HG02981 (cell line): ENCODE measurements around the gene CCDC24.

ENCODE experiments used
- ATAC-seq: cut with Tn5 transposase; IDR thresholded peaks from one replicate; pipeline ENCODE4 v1.9.1; 2021; ENCODE audit warnings: mild to moderate bottlenecking, moderate library complexity; ENCODE audit not compliant: unreplicated experiment

Gene CCDC24

GRCh38 chr1:44036409-44037139, 45.2 kb downstream of the CCDC24 start:
- ATAC-seq, result no peak

- no peak for ATAC-seq
Measured at GRCh38 chr1:44037154-44037553, 45.8 kb downstream of the CCDC24 start.

- no peak for ATAC-seq
Measured at GRCh38 chr1:44038876-44039657, 47.7 kb downstream of the CCDC24 start.

GRCh38 chr1:44040418-44040817, 49.0 kb downstream of the CCDC24 start:
- ATAC-seq, result no peak

GRCh38 chr1:44040846-44041245, 49.4 kb downstream of the CCDC24 start:
- no peak for ATAC-seq

GRCh38 chr1:44043176-44044070, 52.0 kb downstream of the CCDC24 start:
- no peak for ATAC-seq

GRCh38 chr1:44044071-44044801, 52.8 kb downstream of the CCDC24 start:
- no peak for ATAC-seq

- ATAC-seq, result no peak
Measured at GRCh38 chr1:44045064-44045463, 53.7 kb downstream of the CCDC24 start.
